K562 (cell line): ENCODE data around the gene SOS1. TPM values are rescaled to one million over a fixed set of nuclear protein-coding genes. Genes with fewer than 3 reads are reported as not detected.
A peak's percentile ranks its signal among the peaks of the same experiment; 100 is the strongest.

ENCODE experiments used
- ATAC-seq: fragments of 200-7000 bp; cut with Tn5 transposase; 3 replicates; pipeline ENCODE4 v1.9.1; 2020; ENCODE audit warnings: moderate library complexity
- BruUV-seq: library from RNA; stranded (reverse); fragments of 400-500 nt; replicated peaks from 2 replicates; lab custom pipeline; 2021; lab: Mats Ljungman, UMichigan
- CTCF ChIA-PET: fragments of 300-600 bp; formaldehyde crosslinking; extraction: SDS; loops from one replicate; lab custom pipeline; 2021; ENCODE audit warnings: low intra/inter-chr PET ratio; lab: Yijun Ruan, JAX
- POLR2A ChIA-PET: fragments of 300-600, 350-650 bp; sonication (Branson Sonifier 250); formaldehyde crosslinking; extraction: SDS; loops from one replicate; lab custom pipeline; 2021; ENCODE audit warnings: antibody characterized with exemption, inconsistent platforms; lab: Yijun Ruan, JAX
- DNase-seq, 4 experiments: peaks; one replicate each; pipeline versions ENCODE4 v3.0.0 to v3.0.0-alpha.2; 2011 to 2018; ENCODE audit warnings: low spot score in 3 of 4, mixed read lengths in 3 of 4; ENCODE audit errors: extremely low read depth in 1 of 4
- FAIRE-seq: peaks from 2 replicates; lab custom pipeline; 2011; peaks lifted over from hg19 to GRCh38; lab: Jason Lieb, UNC
- H2AFZ ChIP-seq: 2 replicates; pipeline ENCODE4 v1.6.0; 2011; ENCODE audit warnings: low read depth, low read length, control low read depth, inconsistent platforms
- H3K27ac ChIP-seq: fragments of 200-600 bp; 3 replicates; pipeline ENCODE4 v1.8.0; 2011; ENCODE audit warnings: low read depth, mild to moderate bottlenecking, control low read depth, inconsistent platforms, low read length, moderate library complexity, mixed read lengths; ENCODE audit errors: extremely low read depth
- H3K27me3 ChIP-seq, 2 experiments: fragments of 300-600 bp in 1 of 2; 2 replicates in 1 of 2; 3 replicates in 1 of 2; pipeline versions ENCODE4 v1.6.0 to v1.8.0; 2011; ENCODE audit warnings: inconsistent platforms in 2 of 2, low read length in 2 of 2, mild to moderate bottlenecking in 1 of 2, mixed read lengths in 1 of 2, moderate library complexity in 1 of 2; ENCODE audit not compliant: control insufficient read depth in 2 of 2, insufficient read depth in 2 of 2
- H3K36me3 ChIP-seq: fragments of 300-600 bp; 3 replicates; pipeline ENCODE4 v1.8.0; 2011; ENCODE audit warnings: mild to moderate bottlenecking, low read length, inconsistent platforms; ENCODE audit not compliant: control insufficient read depth, insufficient read depth
- H3K4me1 ChIP-seq, 2 experiments: fragments of 200-600 bp in 1 of 2; replicated peaks in 1 of 2; 2 replicates in 1 of 2; 3 replicates in 1 of 2; pipeline versions ENCODE4 v1.5.1 to v1.8.0; 2011; ENCODE audit warnings: inconsistent platforms in 2 of 2, low read length in 2 of 2, mild to moderate bottlenecking in 1 of 2, mixed read lengths in 1 of 2, moderate library complexity in 1 of 2; ENCODE audit not compliant: control insufficient read depth in 2 of 2, insufficient read depth in 2 of 2
- H3K4me2 ChIP-seq: 2 replicates; pipeline ENCODE4 v1.6.1; 2011; ENCODE audit warnings: low read length, control low read depth, inconsistent platforms, mixed read lengths; ENCODE audit not compliant: insufficient read depth
- H3K4me3 ChIP-seq: fragments of 200-600 bp; sonication (generic), shearing (Covaris generic); 2 replicates; pipeline ENCODE4 v1.5.1; 2016; ENCODE audit warnings: control low read depth, inconsistent platforms
- H3K79me2 ChIP-seq: fragments of 200-600 bp; 3 replicates; pipeline ENCODE4 v1.8.0; 2011; ENCODE audit warnings: low read length, inconsistent platforms; ENCODE audit not compliant: control insufficient read depth, insufficient read depth
- H3K9ac ChIP-seq, 2 experiments: 2 replicates each; pipeline versions ENCODE4 v1.6.0 to v1.6.1; 2011; ENCODE audit warnings: low read depth in 2 of 2, low read length in 2 of 2, control low read depth in 1 of 2, inconsistent platforms in 1 of 2, mild to moderate bottlenecking in 1 of 2, mixed read lengths in 1 of 2; ENCODE audit not compliant: insufficient read depth in 1 of 2
- H3K9me1 ChIP-seq: one replicate; pipeline ENCODE4 v1.6.0; 2011; ENCODE audit warnings: inconsistent platforms, mild to moderate bottlenecking, low read length, moderate library complexity; ENCODE audit not compliant: control insufficient read depth, insufficient read depth
- H3K9me3 ChIP-seq: replicated peaks from 2 replicates; pipeline ENCODE4 v1.5.1; 2011; ENCODE audit warnings: low read depth, low read length, inconsistent platforms; ENCODE audit not compliant: control insufficient read depth, insufficient read depth
- H4K20me1 ChIP-seq: replicated peaks from 2 replicates; pipeline ENCODE4 v1.6.1; 2011; ENCODE audit warnings: low read length, inconsistent platforms, mixed read lengths; ENCODE audit not compliant: control insufficient read depth, insufficient read depth
- ATF2 ChIP-seq: sonication (generic); formaldehyde crosslinking; IDR thresholded peaks from 2 replicates; pipeline ENCODE4 v1.8.1; 2022; ENCODE audit warnings: missing genetic modification reagents
- CEBPG ChIP-seq, 3 experiments: fragments of 200-800 bp in 1 of 3; sonication (Bioruptor generic) in 1 of 3; sonication (generic) in 1 of 3; formaldehyde crosslinking in 1 of 3; IDR thresholded peaks in 2 of 3; conservative IDR thresholded peaks in 1 of 3; 2 replicates each; pipeline versions ENCODE4 v1.6.1 to v1.8.0; 2016 to 2022; ENCODE audit warnings: missing compliant biosample characterization in 2 of 3, missing genetic modification characterization in 2 of 3, mild to moderate bottlenecking in 1 of 3, missing genetic modification reagents in 1 of 3
- FIP1L1 ChIP-seq: fragments of 200-400 bp; formaldehyde crosslinking; IDR thresholded peaks from 2 replicates; pipeline ENCODE4 v1.6.1; 2018; ENCODE audit warnings: mild to moderate bottlenecking, low read depth, low read length; ENCODE audit not compliant: poor library complexity, severe bottlenecking
- GTF2A2 ChIP-seq: IDR thresholded peaks from 2 replicates; pipeline ENCODE4 v1.6.1; 2016; ENCODE audit warnings: mild to moderate bottlenecking, missing genetic modification characterization, missing compliant biosample characterization
- HMGN3 ChIP-seq: IDR thresholded peaks from 2 replicates; pipeline ENCODE4 v1.6.1; 2011; ENCODE audit warnings: borderline replicate concordance, low read depth, mild to moderate bottlenecking, mixed read lengths, low read length; ENCODE audit not compliant: insufficient read length; ENCODE audit errors: extremely low read depth
- HOXB6 ChIP-seq: fragments of 250-450 bp; sonication (Bioruptor Pico); IDR thresholded peaks from 2 replicates; pipeline ENCODE4 v1.5.1; 2022; ENCODE audit warnings: mild to moderate bottlenecking, borderline replicate concordance
- JUN ChIP-seq, 2 experiments: sonication (generic) in 1 of 2; formaldehyde crosslinking in 1 of 2; IDR thresholded peaks; 2 replicates each; pipeline versions ENCODE4 v1.6.1 to v1.8.0; 2012 to 2022; ENCODE audit warnings: borderline replicate concordance in 2 of 2, mild to moderate bottlenecking in 2 of 2, improper control_type of control experiment in 1 of 2, low read depth in 1 of 2, low read length in 1 of 2, missing genetic modification reagents in 1 of 2
- NCOA6 ChIP-seq: fragments of 450-650 bp; IDR thresholded peaks from 2 replicates; pipeline ENCODE4 v1.6.1; 2017; ENCODE audit warnings: mild to moderate bottlenecking
- NRF1 ChIP-seq, 2 experiments: fragments of 450-650 bp; IDR thresholded peaks in 1 of 2; conservative IDR thresholded peaks in 1 of 2; 2 replicates each; pipeline ENCODE4 v1.6.1; 2014; ENCODE audit warnings: mild to moderate bottlenecking in 2 of 2
- PTBP1 ChIP-seq: fragments of 200-400 bp; formaldehyde crosslinking; IDR thresholded peaks from 2 replicates; pipeline ENCODE4 v1.6.1; 2017; ENCODE audit warnings: low read depth, low read length
- SETDB1 ChIP-seq: IDR thresholded peaks from one replicate; pipeline ENCODE4 v1.6.1; 2012; ENCODE audit warnings: low read length, control low read depth, inconsistent platforms
- SIN3B ChIP-seq: fragments of 450-650 bp; IDR thresholded peaks from 2 replicates; pipeline ENCODE4 v1.6.1; 2017; ENCODE audit warnings: low read depth, mild to moderate bottlenecking, moderate library complexity
- TFAP4 ChIP-seq: sonication (generic); formaldehyde crosslinking; IDR thresholded peaks from 2 replicates; pipeline ENCODE4 v1.8.0; 2022; ENCODE audit warnings: missing genetic modification reagents, mild to moderate bottlenecking, moderate library complexity, borderline replicate concordance
- THAP12 ChIP-seq: fragments of 250-450 bp; sonication (Bioruptor Pico); IDR thresholded peaks from 2 replicates; pipeline ENCODE4 v1.9.0; 2021; ENCODE audit warnings: mild to moderate bottlenecking, inconsistent platforms
- ZFP36 ChIP-seq: fragments of 150-350 bp; IDR thresholded peaks from 2 replicates; pipeline ENCODE4 v1.6.1; 2018; ENCODE audit warnings: low read length, low read depth; ENCODE audit not compliant: partially characterized antibody
- ZNF263 ChIP-seq: sonication (generic); formaldehyde crosslinking; IDR thresholded peaks from 2 replicates; pipeline ENCODE4 v1.8.0; 2022; ENCODE audit warnings: mild to moderate bottlenecking, missing genetic modification reagents, borderline replicate concordance
- ZNF436 ChIP-seq: fragments of 250-450, 450-650 bp; sonication (Bioruptor Pico); formaldehyde crosslinking; IDR thresholded peaks from 2 replicates; pipeline ENCODE4 v1.7.0; 2020; ENCODE audit warnings: mild to moderate bottlenecking
- ZNF830 ChIP-seq: fragments of 250-450 bp; sonication (Bioruptor Pico); IDR thresholded peaks from 2 replicates; pipeline ENCODE4 v1.5.0; 2021; ENCODE audit warnings: mild to moderate bottlenecking
- WGBS: fragments of 100-300 bp; shearing (Covaris generic); methylation state at CpG from one replicate; pipeline ENCODE4 v1.1.6; 2016; ENCODE audit warnings: low coverage, mixed read lengths; ENCODE audit not compliant: insufficient coverage; ENCODE audit errors: missing lambda C conversion rate; 5-methylcytosine and 5-hydroxymethylcytosine counted together
- in situ Hi-C: fragments of 300-500 bp; cut with MboI; formaldehyde crosslinking; loops from 4 replicates; pipeline ENCODE4 v1.15.0; 2018; ENCODE audit warnings: inconsistent platforms, mixed read lengths
- intact Hi-C: fragments of 100-400 bp; cut with micrococcal nuclease; formaldehyde crosslinking; loops from 2 replicates; pipeline ENCODE4 v1.14.2; 2022
- polyA plus RNA-seq, 8 experiments: library from polyadenylated mRNA; depleted of rRNA in 4 of 8; stranded (reverse) in 5 of 8; unstranded in 3 of 8; fragments of >200 nt; fragmentation: Nextera tagmentation in 2 of 8; fragmentation: Illumina TruSeq in 1 of 8; extraction: Ambion mirVana in 2 of 8; extraction: Trizol in 1 of 8; gene quantifications; 2 replicates each; pipeline versions ENCODE4 v1.2.1 to v1.2.3, GENCODE V29; 2011 to 2014; ENCODE audit warnings: inconsistent platforms in 1 of 8, missing spikeins in 1 of 8
- total RNA-seq, 7 experiments: library from RNA; depleted of rRNA in 6 of 7; stranded (reverse); fragments of >200 nt in 6 of 7; fragmentation: Illumina TruSeq in 2 of 7; extraction: Trizol in 2 of 7; gene quantifications; 2 replicates each; pipeline versions ENCODE4 v1.2.1 to v1.2.3, GENCODE V29; 2011 to 2021; ENCODE audit warnings: low replicate concordance in 1 of 7

Gene SOS1
- total and polyA plus RNA-seq, 9 of the 15 experiments (the other 6 are each of a cell fraction or from before 2014, with no cell fraction given): 2.5 to 27.1 (median 16.3) TPM

GRCh38 chr2:39150102-39150562, 29.3 kb upstream of the SOS1 start:
- H3K4me1 ChIP-seq: peaks cover 15 to 16% of the 10 kb centered on the region in 2 experiments; a peak in 4 of 5 replicates
- peaks cover 4% of the 10 kb centered on the region; the same call in 1 of the 2 replicates for H3K9me3 ChIP-seq
- H3K27ac ChIP-seq: peak overlapping the region; percentile 85
- no TSS peak for BruUV-seq
- ChIA-PET POLR2A (no interaction called here), CTCF (no interaction called here)
- H2AFZ ChIP-seq: peak overlapping the region; percentile 99
- peak overlapping the region; percentile 42 for H3K4me2 ChIP-seq
- H3K36me3 ChIP-seq: no peaks in the 10 kb centered on the region; the same call in 2 of the 3 replicates
- intact Hi-C loops: no loop called here
- ATAC-seq (peak; percentile 55), FAIRE-seq (peak; percentile 66), DNase-seq (peak in 2 of 4 experiments; percentile 18 to 73)
- no peak overlapping the region for H3K4me3 ChIP-seq
- no peaks in the 10 kb centered on the region for H3K27me3 ChIP-seq
- H4K20me1 ChIP-seq: no peaks in the 10 kb centered on the region
- H3K79me2 ChIP-seq: no peaks in the 10 kb centered on the region
- 19% methylated on average over 5 of the region's 6 CpGs for WGBS
- in situ Hi-C loops: no loop called here
- H3K9ac ChIP-seq: peak overlapping the region; percentile 6 to 48; a peak in 3 of 4 replicates
- no peaks in the 10 kb centered on the region for H3K9me1 ChIP-seq
- TF ChIP-seq NCOA6 (no peak), SETDB1 (no peak), ZNF830 (no peak), HOXB6 (CRISPR knock-in tag) (no peak), HMGN3 (no peak), ZNF263 (no peak), CEBPG (CRISPR knock-in tag; IDR thresholded peaks at IDR 0.05) (no peak), CEBPG (tag; conservative IDR thresholded peaks at IDR 0.05 in 1 of 2, IDR thresholded peaks at IDR 0.05 in 1 of 2) (no peak), SIN3B (no peak), ZNF436 (CRISPR knock-in tag) (no peak), THAP12 (CRISPR knock-in tag) (no peak), ATF2 (CRISPR knock-in tag) (no peak), JUN (IDR thresholded peaks at IDR 0.05; ENCODE audit: borderline replicate concordance, low read depth, low read length) (no peak), JUN (CRISPR knock-in tag; IDR thresholded peaks at IDR 0.05; ENCODE audit: borderline replicate concordance) (no peak), GTF2A2 (tag) (peak; percentile 93), TFAP4 (CRISPR knock-in tag) (peak; percentile 56; the same call in 1 of the 2 replicates), NRF1 (conservative IDR thresholded peaks at IDR 0.05 in 1 of 2, IDR thresholded peaks at IDR 0.05 in 1 of 2) (no peak), FIP1L1 (no peak), PTBP1 (no peak), ZFP36 (no peak)
